ENCODE data around the gene LRRC75B. TPM values are rescaled to one million over a fixed set of nuclear protein-coding genes. Genes with fewer than 3 reads are reported as not detected.

Gene LRRC75B
- total and polyA plus RNA-seq, 2 of the 13 experiments (the other 11 are each of a cell fraction or from before 2014, with no cell fraction given) = 11.8 to 34.8 TPM

DNA sequence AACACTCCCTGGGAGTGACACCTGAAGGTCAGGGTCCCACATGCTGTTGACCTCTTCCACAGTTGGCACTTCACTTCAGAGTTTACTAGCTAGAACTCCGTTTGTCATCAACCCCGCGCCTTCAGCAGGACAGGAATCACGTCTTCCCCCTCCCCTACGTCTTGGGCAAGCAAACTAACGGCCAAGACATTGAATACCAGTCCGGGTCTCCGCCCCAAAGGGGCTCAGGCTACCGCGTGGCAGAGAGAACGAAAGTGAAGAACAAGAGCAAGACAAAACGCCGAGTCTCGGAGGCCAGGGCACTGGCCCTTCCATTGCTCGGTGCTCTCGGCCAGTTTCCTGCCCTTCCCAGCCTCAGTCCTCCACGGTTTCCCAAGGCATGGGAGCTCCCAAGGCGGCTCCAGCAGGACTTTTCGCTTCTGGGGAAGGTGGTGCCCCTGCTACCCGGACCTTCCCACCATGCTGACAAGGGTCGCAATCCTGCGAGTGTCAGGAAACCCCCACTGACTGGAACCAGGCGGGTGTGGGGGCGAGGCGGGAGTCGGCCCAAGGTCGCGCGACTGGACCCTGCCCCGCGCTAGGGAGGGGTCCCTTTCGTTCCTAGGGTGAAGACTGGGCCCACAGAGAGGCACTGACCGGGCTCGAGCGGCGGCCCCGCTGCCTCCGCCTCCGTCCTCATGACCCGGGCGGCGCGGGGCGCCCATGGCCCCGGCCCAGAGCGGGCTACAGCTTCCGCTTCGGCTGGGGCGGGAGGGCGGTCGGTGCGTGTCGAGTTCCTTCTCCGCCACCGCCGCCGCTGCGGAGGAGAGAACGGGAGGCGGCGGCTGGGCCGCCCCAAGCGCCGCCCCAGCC lies 38.3 kb downstream of the LRRC75B start, which contains the start of gene GUCD1 (continued):
- TF ChIP-seq HOXA5 (CRISPR knock-in tag; IDR thresholded peaks at IDR 0.05) = peak; percentile 55; the same call in 1 of the 2 replicates
- TF ChIP-seq ELF3 (CRISPR knock-in tag; IDR thresholded peaks at IDR 0.05) = peak; percentile 5; the same call in 1 of the 2 replicates
- TF ChIP-seq ARHGAP35 (CRISPR knock-in tag; IDR thresholded peaks at IDR 0.05; ENCODE audit: borderline replicate concordance) = no peak
- TF ChIP-seq ADNP (CRISPR knock-in tag; IDR thresholded peaks at IDR 0.05) = no peak
- no peak for TF ChIP-seq RNF2 (conservative IDR thresholded peaks at IDR 0.05; ENCODE audit: low read depth)
- no peak for TF ChIP-seq ZNF7 (CRISPR knock-in tag; IDR thresholded peaks at IDR 0.05)
- TF ChIP-seq, protein P1, sequence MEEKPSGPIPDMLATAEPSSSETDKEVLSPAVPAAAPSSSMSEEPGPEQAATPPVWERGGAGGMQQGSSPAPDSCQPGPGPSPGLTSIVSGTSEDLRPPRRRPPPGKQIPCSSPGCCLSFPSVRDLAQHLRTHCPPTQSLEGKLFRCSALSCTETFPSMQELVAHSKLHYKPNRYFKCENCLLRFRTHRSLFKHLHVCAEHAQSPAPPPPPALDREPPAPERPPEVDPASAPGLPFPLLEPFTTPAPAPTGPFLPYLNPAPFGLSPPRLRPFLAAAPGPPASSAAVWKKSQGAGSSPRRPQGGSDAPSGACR (CRISPR knock-in tag; IDR thresholded peaks at IDR 0.05) = peak; percentile 83; the same call in 1 of the 2 replicates
- no peak for TF ChIP-seq NR2F1 (CRISPR knock-in tag; IDR thresholded peaks at IDR 0.05)
- TF ChIP-seq BCL6 (CRISPR knock-in tag; IDR thresholded peaks at IDR 0.05) = peak; percentile 19; the same call in 1 of the 2 replicates
- TF ChIP-seq TRIM24 (CRISPR knock-in tag; IDR thresholded peaks at IDR 0.05) = 0 out of 2 replicates have a peak, but pooled peaks have one; percentile 27
- TF ChIP-seq, protein P2, sequence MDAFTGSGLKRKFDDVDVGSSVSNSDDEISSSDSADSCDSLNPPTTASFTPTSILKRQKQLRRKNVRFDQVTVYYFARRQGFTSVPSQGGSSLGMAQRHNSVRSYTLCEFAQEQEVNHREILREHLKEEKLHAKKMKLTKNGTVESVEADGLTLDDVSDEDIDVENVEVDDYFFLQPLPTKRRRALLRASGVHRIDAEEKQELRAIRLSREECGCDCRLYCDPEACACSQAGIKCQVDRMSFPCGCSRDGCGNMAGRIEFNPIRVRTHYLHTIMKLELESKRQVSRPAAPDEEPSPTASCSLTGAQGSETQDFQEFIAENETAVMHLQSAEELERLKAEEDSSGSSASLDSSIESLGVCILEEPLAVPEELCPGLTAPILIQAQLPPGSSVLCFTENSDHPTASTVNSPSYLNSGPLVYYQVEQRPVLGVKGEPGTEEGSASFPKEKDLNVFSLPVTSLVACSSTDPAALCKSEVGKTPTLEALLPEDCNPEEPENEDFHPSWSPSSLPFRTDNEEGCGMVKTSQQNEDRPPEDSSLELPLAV (CRISPR knock-in tag; conservative IDR thresholded peaks at IDR 0.05; ENCODE audit: low read depth) = no peak
- no peak for TF ChIP-seq NFYC (CRISPR knock-in tag; IDR thresholded peaks at IDR 0.05)
- TF ChIP-seq, protein P3, sequence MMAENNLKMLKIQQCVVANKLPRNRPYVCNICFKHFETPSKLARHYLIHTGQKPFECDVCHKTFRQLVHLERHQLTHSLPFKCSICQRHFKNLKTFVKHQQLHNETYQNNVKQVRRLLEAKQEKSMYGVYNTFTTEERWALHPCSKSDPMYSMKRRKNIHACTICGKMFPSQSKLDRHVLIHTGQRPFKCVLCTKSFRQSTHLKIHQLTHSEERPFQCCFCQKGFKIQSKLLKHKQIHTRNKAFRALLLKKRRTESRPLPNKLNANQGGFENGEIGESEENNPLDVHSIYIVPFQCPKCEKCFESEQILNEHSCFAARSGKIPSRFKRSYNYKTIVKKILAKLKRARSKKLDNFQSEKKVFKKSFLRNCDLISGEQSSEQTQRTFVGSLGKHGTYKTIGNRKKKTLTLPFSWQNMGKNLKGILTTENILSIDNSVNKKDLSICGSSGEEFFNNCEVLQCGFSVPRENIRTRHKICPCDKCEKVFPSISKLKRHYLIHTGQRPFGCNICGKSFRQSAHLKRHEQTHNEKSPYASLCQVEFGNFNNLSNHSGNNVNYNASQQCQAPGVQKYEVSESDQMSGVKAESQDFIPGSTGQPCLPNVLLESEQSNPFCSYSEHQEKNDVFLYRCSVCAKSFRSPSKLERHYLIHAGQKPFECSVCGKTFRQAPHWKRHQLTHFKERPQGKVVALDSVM (CRISPR knock-in tag; IDR thresholded peaks at IDR 0.05) = no peak
- peak; percentile 19; the same call in 1 of the 2 replicates for TF ChIP-seq ZNF350 (CRISPR knock-in tag; IDR thresholded peaks at IDR 0.05; ENCODE audit: borderline replicate concordance, low read depth)
- TF ChIP-seq ZIK1 (CRISPR knock-in tag; IDR thresholded peaks at IDR 0.05; ENCODE audit: borderline replicate concordance, low read depth) = no peak
- TF ChIP-seq ZNF333 (CRISPR knock-in tag; IDR thresholded peaks at IDR 0.05; ENCODE audit: borderline replicate concordance) = peak; percentile 81; the same call in 1 of the 2 replicates
- TF ChIP-seq, protein P4, sequence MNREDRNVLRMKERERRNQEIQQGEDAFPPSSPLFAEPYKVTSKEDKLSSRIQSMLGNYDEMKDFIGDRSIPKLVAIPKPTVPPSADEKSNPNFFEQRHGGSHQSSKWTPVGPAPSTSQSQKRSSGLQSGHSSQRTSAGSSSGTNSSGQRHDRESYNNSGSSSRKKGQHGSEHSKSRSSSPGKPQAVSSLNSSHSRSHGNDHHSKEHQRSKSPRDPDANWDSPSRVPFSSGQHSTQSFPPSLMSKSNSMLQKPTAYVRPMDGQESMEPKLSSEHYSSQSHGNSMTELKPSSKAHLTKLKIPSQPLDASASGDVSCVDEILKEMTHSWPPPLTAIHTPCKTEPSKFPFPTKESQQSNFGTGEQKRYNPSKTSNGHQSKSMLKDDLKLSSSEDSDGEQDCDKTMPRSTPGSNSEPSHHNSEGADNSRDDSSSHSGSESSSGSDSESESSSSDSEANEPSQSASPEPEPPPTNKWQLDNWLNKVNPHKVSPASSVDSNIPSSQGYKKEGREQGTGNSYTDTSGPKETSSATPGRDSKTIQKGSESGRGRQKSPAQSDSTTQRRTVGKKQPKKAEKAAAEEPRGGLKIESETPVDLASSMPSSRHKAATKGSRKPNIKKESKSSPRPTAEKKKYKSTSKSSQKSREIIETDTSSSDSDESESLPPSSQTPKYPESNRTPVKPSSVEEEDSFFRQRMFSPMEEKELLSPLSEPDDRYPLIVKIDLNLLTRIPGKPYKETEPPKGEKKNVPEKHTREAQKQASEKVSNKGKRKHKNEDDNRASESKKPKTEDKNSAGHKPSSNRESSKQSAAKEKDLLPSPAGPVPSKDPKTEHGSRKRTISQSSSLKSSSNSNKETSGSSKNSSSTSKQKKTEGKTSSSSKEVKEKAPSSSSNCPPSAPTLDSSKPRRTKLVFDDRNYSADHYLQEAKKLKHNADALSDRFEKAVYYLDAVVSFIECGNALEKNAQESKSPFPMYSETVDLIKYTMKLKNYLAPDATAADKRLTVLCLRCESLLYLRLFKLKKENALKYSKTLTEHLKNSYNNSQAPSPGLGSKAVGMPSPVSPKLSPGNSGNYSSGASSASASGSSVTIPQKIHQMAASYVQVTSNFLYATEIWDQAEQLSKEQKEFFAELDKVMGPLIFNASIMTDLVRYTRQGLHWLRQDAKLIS (CRISPR knock-in tag; IDR thresholded peaks at IDR 0.05) = peak; percentile 63
- TF ChIP-seq, protein P5, sequence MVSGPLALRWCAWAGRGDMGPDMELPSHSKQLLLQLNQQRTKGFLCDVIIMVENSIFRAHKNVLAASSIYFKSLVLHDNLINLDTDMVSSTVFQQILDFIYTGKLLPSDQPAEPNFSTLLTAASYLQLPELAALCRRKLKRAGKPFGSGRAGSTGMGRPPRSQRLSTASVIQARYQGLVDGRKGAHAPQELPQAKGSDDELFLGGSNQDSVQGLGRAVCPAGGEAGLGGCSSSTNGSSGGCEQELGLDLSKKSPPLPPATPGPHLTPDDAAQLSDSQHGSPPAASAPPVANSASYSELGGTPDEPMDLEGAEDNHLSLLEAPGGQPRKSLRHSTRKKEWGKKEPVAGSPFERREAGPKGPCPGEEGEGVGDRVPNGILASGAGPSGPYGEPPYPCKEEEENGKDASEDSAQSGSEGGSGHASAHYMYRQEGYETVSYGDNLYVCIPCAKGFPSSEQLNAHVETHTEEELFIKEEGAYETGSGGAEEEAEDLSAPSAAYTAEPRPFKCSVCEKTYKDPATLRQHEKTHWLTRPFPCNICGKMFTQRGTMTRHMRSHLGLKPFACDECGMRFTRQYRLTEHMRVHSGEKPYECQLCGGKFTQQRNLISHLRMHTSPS (CRISPR knock-in tag; IDR thresholded peaks at IDR 0.05; ENCODE audit: low read depth) = no peak
- no peak for TF ChIP-seq ZNF335 (CRISPR knock-in tag; IDR thresholded peaks at IDR 0.05)

All from HepG2 (cell line).